ENCODE measurements around the gene CHST15.
"Not testable (repeated sequence)": the region's sequence is repeated elsewhere in the genome, so short reads cannot be mapped to it uniquely, and the experiment has no call there.

The CHST15 gene

DNA sequence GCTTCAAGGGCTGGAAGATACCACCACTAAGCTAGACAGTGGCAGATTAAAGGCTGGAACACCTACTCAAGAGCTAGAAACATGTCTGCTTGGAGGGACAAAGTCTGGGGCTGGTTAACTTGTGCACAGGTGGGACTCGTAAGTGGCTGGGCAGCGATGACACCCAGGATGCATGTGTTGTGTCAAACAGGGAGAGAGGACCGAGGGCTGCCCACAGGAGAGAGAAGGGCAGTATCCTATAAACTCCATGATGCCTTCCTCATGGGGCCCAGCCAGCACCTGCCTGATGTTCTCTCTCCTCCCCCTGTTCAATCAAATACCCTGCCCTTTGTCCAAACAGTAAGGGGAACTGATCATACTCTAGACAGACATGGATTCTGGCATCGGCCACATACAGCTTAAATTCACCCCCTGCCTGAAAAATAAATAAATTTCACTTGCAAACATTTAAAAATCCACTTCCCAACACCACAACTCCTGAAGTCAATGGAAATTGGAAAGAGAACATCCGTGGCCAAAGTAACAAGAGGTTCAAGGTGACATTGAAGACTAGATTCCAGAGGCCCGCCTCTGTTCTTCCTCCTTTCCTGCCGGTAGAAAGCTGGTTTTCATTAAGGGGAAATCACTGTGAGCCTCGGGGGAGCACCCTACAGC is 50.6 kb downstream of the CHST15 start:
- no peak for DNase-seq

DNA sequence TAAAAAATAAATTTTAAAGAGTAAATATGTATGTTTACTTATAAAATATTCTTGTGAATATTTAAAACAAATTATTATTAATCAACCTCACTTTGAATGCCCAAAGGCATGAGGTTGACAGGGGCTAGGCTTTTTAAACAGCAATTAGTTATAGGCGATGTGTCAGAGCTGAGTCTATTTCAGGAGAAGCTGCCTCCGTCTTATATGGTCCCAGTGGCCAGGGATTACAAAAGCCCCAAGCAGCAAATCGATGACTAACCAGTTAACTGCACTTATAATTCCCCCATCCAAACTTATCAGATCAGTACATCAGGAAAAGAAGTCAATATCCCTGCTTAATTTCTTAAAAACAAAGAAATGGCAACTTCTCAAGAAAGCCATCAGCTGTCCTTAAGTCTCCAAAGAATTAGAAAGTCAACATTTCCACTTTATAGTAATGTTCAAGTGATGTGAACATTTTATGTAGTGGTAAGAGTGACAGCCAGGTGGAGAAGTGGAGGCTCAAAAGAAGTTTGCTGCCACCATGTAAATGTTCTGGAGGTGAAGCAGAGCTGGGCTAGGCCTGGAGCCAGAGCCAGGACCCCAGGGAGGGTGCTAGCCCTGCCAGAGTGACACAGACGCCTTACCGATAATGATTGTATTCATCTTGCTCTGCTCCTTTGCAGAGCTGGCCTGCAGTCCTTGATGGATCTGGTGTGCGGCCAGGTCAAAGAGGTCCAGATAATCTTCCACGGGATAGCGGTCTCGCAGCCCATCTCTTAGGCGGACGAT is 51.5 kb downstream of the CHST15 start:
- DNase-seq, result peak; percentile 24

DNA sequence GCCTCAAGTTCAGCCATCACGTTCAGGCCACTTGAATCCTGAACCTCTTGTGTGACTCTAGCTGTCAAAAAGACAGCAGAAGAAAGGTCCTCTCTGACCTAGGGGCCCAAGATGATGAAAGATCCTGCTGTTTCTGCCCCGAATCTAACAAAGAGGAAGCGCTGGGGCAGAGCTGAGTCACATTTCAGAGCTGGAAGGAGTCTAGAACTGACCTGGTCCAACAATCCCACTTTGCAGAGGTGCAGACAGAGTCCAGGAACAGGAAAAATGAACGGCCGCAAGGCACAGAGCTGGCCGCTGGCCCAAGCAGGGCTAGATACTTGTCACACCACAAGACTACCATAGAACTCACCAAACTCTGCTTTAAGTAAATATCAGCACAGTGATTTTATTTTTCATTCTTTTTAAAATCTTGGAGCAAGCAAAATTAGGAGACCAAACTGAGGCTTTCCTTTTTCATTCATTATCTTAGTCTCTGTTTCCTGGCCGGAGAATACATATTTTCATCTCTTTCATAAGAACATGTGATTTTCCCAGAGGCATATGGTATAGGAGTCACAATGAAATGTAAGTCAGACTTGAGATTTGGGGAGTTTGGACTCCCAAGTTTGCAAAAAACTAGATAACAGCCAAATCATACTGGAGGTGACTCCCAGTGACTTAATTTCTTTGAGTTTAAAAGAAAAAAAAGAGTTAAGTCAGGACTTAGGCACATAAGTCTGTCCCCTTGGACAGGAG is 52.8 kb downstream of the CHST15 start:
- DNase-seq, result no peak

DNA sequence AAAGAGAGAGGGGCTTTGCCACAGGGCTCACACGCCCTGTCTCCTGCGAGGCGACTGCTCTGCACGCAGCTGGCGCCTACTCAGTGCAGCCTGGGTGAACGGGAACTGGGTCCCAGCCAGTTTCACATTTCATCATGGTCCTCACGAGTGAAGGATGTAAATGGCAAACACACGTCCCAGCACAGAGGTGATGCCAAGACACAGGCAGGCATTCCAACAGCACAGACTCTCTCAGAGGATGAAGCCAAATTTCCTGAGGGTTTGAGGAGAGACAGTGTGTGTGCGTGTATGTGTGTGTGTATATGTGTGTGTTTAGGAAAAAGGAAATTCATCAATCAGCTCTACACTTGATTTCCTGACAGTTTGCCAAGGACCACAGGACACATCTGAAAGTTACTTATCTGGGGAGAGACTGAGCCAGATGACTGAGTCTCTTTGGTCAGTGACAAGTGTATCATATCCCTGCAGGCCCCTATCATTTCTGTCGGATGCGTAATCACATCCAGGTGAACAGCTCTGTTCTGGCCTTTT is 53.9 kb downstream of the CHST15 start:
- no peak for DNase-seq

DNA sequence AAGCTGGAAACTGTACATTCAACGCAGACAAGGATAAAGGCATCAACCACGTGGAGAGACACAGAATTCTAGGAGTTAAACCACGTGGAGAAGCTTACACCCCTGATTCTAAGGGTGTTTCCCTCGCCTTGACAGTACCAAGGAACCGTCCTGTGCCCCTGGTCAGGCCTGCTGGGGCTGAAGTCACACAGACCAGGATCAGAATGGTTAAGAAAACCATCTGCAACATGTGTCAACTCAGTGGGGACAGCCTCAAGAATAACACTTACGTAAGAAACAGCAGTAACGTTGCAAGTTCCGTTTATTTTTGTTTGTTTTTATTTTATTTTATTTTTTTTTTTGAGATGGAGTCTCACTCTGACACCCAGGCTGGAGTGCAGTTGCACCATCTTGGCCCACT is 55.6 kb downstream of the CHST15 start:
- DNase-seq, result no peak

DNA sequence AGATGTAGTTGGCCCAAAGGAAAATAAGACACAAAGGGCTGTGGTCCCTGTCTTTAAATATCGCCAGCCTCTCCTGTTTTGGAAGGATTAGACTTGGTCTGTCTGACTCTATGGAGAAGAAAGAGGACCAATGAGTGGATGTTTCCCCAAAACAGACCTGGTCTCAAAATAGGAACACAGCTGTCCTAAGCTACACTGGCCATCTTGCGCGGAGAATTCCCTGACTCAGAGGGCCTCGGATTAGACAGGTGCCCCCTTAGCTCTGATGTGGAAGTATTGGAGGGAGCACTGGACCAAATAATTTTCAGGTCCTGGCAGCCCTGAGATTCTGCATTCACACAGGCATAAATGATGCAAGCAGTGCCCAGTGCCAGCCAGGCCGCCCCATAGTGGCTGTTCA is 56.1 kb downstream of the CHST15 start:
- DNase-seq, result no peak

DNA sequence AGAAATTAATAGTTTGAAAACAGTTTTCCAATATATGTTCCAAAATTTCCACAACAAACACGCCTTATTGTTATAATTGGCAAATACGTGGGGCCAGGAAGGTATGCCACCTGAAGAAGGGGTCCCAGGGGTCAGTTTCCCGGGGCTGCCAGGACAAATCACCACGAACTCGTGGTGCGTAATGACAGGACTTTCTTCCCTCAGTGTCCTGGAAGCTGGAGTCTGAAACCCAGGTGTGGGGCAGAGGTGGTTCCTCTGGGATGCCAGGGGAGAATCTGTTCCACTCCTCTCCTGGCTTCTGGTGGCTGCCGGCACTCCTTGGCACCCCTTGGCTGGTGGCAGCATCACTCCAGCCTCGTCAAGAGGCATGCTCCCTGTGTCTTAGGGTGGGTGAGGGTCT is 56.7 kb downstream of the CHST15 start:
- no peak for DNase-seq

DNA sequence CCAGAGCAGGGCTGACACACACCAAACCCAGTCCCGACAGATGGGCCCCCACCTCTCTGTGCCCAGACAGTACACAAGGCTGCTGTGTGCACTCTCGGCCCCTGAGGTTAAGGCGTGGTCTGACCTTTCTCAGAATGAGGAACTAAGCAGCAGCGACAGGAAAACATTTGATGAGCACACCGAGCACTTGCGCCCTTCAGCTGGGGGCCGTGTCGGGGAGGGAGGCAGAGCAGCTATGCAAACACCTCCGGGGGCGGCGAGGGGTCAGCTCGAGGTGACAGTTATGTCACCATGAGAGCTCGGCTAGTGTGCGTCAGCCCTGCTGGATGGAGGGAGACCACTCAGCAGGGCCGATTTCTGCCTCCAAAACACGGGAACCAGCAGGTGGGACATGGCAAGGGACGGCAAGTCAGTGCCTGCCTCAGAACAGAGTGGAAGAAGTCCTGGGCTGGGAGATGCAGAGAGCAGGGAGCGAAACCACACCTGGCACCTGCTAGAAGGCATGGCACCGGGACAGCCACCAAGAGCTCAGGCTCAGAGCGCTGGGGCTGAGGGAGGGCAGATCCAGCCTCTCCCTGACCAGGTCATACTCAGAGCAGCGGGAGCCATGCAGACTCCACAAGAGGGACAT is 57.4 kb downstream of the CHST15 start:
- DNase-seq, result no peak

DNA sequence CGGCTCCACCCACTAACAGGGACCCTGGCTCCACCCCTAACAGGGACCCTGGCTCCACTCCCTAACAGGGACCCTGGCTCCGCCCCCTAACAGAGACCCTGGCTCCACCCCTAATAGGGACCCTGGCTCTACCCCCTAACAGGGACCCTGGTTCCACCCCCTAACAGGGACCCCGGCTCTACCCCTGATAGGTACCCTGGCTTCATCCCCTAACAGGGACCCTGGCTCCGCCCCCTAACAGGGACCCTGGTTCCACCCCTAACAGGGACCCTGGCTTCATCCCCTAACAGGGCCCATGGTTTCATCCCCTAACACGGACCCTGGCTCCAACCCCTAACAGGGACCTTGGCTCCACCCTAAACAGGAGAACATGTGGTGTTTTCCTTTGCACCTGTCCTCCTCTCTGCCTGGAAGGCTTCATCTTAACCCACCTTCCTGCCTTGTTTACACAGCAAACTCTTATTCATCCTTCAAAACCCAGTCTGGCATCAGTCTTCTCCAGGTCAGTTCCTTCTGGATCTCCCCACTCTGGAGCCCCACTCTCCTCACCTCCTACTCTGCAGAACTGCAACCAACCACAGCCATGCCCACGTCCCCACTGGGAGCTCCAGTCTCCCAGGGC is 58.0 kb downstream of the CHST15 start:
- no peak for DNase-seq

DNA sequence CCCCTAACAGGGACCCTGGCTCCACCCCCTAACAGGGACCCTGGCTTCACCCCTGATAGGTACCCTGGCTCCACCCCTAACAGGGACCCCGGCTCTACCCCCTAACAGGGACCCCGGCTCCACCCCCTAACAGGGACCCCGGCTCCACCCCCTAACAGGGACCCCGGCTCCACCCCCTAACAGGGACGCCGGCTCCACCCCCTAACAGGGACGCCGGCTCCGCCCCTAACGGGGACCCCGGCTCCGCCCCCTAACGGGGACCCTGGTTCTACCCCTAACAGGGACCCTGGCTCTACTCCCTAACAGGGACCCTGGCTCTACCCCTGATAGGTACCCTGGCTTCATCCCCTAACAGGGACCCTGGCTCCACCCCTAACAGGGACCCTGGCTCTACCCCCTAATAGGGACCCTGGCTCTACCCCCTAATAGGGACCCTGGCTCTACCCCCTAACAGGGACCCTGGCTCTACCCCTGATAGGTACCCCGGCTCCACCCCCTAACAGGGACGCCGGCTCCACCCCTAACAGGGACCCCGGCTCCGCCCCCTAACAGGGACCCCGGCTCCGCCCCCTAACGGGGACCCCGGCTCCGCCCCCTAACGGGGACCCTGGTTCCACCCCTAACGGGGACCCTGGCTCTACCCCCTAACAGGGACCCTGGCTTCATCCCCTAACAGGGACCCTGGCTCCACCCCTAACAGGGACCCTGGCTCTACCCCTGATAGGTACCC is 58.7 kb downstream of the CHST15 start:
- DNase-seq, result not testable (repeated sequence)

DNA sequence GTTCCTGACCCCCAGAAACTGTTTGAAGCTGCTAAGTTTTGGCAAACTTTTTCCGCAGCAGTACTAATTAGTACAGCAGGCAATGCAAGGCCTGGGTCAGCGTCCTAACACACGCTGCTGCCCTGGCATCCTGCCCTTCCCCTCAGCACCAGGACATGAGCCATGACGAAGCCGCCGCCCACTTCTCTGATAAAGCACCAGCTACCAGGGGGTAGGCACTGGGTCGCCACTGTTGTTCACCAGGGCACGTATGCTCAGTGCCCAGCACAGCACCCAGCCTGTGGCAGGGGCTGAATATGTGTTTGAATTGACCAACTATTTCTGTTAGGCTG is 59.5 kb downstream of the CHST15 start:
- no peak for DNase-seq

DNA sequence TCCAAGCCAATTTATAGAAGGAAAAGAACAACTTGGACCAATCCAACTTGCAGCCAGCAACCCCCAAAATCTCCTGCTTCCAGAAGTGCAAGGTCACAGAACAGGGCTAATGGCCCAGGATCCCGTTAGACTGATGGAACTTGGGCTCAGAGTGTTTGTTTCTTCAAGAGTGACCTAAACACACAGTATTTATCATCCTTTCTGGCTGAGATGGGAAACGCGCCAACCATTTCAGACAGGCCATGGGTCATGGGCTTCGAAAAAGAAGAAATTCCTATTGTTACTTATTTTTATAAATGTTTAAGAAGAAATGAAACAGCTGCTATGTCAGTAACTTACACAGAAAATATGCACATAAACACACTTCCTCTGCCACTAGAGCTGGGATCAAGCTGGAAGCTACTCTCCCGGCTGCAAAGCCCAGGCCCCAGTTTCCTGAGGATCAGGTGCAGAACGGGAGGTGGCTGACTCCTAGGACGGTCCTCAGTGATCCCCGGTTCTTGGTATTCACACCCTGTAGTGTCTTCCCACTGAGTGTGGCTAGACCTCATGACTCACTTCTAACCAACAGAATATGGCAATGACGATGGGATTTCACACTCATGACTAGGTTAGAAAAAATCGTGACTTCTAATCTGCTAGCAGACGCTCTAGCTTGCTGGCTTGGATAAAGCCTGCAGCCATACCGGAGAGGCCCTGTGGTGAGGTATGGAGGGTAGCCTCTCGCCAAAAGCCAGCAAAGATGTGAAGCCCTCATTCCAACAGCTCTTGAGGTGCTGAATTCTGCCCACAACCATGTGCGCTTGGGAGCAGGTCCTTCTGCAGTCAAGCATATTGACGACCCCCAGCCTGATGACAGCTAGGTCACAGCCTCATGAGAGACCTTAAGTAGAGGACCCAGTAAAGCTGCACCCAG is 60.2 kb downstream of the CHST15 start:
- DNase-seq, result peak; percentile 57

DNA sequence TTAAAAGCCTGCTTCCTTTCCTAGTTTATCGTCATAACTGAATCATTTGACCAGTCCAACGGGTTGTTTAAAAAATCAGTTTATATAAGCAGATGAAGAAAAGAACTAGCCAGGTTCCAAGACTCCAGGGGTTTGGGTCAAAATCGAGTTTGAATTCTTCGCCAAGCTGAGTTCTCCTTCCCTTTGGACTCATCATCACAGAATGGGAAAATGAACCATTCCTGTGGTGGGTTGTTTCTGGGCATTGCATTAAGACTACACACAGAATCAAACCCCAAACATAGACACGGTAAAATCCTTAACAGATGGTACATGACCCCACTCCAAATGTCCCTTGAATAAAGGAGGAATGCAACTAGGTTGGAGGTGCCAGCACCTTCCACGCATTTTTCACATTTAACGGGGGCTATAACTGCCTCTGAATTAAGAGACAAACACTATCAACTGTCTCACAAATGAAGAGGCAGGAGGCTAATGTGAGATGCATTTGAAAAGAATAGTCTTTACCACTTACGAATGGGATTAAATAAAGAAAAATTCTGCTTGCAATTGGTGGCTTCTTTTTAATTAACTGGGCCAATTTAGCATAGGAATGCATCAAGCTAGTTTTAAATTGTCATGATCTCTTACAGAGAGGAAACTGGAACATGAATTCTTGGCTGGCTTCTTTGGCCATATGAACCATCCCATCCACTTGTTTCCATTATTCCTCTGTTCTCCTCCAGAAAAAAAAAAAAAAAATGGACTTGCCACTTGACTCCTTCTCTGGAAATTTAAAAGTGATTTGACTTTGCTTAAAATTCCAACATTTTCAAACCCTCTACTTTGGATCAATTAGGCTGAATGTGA is 61.1 kb downstream of the CHST15 start:
- no peak for DNase-seq

DNA sequence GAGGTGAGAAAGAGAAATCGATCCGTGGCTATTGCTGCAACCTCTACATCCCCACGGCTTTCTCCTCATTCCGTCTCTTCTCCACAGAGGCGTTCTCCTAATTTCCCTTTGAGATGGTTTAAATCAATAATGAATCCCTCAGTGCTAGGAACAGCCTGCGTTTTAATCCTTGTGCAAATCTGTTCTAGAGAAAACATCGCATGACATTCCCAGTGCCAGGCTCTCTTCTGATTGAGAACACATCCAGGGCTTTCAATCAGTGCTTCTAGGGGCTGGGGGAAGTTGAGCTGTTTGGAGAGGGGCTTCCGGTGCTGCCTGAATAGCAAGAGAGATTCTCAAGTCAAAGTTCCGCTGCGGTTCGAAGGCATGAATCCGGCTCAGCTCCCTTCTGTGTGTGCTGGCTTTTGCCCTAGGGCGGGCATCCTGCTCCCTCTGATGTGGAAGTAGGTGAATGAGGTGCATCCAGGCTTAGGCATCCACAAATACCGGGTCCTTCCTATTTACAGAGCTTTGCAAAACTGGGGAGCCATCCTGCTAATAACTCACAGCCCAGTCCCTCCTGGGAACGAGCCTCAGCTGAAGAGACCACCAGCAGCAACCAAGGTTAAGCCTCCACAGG is 62.8 kb downstream of the CHST15 start:
- DNase-seq, result no peak

DNA sequence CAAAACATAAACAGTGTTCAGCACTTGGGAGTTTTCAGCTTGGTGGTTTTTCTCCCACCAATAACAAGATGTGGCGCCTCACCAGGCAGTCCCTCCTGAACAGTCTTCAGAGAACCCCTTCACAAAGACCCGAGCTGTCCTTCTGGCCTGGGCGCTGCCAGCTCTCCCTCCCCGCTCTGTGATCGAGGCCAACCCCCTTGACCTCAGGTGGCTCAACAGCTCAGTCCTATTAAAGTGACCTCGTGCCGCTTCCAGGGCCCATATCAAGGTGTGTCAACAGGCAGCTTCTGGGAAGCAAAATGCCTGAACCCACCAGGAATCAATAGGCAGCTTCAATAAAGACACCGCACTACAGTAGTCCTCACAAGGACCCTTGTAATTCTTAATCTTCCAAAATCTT is 63.3 kb downstream of the CHST15 start:
- no peak for DNase-seq

DNA sequence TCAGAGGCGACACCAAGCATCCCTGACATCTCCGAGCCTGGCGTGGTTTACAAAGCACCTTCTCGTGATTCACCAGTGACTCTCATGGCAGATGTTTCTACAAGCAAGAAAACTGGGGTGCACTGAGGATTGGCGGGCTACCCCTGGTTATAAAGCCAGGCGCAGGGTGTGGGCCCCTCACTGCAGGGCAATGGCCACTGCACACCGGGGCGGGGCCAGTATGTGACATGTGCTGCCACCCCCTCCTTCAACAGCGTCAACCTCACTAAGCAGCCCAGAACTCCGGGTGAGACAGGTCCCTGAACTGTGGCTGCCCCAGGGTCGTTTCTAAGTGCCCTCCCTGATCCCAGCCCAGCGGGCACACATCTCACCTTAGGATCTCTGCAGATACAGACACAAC is 63.8 kb downstream of the CHST15 start:
- DNase-seq, result no peak

DNA sequence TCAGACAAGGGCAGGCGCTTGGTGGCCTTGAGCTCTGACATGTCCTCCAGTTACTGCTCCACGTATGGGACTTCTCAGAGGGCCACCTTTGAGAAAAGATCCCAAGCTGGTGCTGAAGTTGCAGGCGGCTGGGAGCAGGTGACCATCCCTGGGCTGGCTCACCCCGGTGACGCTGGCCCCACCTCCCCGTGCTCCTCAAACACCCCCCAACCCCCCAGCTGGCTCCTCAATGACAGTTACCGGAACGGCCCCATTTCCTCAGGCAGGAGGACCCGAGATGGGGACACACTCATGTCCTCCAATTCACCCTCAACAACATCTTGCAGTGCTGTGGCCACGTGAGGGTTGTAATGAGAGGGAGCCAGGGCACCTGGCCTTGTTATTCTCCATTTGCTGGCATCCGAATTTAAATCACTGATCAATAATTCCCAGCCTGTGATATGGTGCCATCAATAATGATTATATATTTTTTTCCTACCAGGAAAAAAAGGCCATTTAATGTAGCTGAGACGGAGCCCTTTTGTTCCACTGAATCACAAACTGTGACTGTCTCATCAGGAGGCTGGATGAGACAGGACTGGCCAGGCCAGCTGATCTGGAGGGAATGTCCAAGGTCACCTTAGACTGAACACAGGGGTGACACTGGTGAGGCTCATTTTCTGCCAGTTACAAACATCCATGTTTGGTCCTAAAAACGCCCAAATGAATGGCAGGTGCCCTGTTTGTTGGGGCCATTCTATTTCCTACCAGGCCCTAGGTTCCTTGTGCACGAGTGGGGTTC is 64.5 kb downstream of the CHST15 start:
- no peak for DNase-seq

DNA sequence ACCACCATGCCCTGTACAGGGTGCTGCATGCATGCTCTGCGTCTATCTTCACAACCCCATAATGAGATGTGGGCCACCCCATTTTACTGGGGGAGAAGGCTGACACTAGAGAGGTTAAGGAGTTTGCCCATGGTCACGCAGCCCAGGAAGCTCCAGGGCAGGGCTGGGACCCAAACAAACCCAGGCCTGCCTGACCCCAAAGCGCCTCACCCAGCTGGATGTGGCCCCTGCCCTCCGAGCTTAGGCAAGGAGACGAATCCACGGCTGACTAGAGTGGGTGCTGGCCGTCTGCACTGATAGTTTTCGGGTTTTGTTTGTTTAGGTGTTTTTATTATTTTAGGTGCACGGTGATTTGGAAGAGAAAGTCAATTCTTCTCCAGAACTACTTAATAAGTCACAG is 65.7 kb downstream of the CHST15 start:
- DNase-seq, result no peak
